NCI-H748 (cell line): ENCODE data around the gene ADORA3.

ENCODE experiments used
- DNase-seq: peaks from one replicate; lab custom pipeline; 2025; ENCODE audit not compliant: unreplicated experiment; lab: John Stamatoyannopoulos, UW

ADORA3 gene

DNA sequence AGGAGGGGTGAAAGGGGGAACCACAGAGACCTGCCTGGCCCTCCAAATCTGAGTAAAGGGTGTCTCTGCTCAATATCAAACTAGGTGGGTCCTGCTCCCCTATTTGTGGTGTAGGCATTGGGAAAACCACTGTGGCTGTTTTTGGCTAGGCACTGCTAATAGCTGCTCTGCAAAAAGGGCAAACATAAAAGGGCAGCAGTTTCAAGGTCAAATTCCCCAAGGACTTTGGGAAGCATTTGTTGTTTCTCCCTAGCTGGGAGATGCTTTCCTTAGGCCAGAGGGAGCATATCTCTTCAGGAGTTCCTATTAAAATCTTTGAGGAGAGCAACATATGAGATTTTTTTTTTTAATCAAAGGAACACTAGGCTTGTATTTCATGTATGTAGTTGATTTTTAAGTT, 27.2 kb downstream of the ADORA3 start:
- DNase-seq: no peak

DNA sequence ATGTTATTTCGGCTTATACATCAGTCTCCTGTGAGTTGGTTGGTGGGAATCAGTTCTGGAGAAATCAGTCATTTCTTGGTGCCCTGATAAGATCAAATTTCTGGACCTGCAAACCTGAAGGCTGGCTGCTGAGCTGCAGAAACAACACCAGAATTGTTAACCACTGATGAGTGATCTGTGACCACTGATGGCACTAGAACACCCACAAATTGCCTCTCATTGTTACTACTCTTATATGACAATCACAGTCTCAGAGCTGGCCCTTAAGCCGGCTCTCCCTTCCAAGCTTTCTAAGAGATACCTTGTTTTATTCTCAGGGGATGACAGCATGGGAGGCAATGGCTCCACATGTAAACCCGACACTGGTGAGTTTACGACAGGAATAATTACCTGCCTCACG, 27.7 kb downstream of the ADORA3 start:
- no peak for DNase-seq

DNA sequence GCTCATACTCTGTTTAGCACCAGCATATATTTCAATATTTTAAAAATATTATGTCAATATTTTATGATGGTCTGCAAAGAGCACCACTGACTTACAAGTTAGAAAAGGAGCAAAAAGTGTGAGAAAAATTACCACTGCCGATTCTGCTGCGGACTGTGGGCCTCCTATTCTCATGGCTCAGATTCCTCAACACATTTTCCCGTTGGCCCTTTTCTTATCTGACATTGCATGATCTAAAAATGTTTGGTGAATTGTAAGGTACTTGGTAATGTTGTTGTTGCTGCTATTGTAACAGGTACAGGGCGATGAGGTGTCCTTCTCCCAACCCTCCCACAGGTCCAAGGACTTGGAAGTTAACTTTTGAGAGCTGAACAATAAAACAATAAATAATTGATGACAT, 28.9 kb downstream of the ADORA3 start:
- no peak for DNase-seq

DNA sequence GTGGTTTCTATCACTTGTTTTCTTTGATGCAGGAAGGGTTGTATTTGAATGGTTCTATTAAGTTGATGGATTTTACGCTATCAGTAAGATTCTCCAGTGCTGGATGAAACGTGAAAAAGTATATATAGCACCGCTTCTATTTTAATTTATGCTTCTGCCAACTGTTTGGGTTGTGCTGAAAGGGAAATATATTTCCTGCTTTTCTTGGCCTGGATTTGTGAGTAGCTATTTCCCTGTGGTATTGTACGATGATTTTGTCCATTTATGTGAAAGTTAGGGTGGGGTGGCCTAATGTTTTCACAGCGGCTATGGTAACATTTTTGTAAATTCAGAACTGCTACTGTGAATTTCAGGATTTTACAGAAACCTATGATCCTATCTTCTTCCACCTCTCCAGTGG, 29.3 kb downstream of the ADORA3 start:
- no peak for DNase-seq

DNA sequence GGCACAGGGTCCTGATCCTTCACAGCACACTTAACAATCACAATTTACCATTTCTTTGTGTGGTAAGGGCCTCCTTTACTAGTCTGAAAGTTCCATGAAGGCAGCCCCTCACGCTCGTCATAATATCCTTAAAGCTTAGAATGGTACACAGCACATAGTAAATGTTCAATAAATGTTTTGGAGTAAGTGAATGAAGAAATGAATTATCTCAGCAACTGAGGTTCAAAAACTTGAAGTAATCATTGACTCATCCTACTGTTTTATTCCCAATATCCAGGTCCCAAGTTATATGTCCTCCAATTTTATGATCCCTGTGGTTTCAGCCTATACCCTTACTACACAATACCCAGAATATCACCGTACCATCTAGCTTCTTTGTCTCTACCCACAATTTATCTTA, 31.9 kb downstream of the ADORA3 start:
- no peak for DNase-seq

DNA sequence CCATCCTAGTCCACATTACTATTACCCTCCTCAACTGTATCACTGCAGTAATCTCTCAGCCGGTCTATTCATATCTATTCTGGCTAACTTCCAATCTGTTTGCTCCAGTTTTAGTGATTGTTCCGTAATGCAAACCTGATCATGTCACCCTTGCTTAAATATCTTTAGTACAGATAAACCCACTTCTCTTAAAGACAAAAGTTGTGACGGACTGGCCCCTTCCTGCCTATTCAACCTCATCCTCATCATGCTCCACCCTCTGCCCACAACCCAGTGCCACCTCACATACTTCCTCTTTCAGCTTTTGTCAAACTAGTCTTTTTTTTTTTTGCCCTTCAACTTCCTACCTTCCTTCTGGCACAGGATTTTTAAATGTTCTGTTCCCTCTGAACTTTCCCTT, 32.4 kb downstream of the ADORA3 start:
- DNase-seq: no peak

DNA sequence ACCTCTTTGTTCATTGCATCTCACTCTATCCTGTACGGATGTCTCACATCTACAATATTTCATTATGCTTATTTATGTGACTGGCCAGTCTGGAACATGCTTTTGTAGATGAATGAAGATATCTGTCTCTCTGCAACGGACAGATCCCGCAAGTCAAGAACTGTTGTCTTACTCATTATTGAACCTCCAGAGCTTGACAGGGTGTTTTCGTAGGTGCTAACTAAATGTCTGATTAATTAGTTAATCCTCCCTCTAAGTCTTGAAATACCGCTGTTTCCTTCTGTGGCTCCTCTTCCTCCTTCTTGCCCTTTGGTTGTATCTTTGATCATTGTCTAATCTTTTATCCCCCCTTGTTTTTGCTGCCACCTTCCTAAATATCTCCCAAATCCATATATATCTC, 32.8 kb downstream of the ADORA3 start:
- DNase-seq: no peak

DNA sequence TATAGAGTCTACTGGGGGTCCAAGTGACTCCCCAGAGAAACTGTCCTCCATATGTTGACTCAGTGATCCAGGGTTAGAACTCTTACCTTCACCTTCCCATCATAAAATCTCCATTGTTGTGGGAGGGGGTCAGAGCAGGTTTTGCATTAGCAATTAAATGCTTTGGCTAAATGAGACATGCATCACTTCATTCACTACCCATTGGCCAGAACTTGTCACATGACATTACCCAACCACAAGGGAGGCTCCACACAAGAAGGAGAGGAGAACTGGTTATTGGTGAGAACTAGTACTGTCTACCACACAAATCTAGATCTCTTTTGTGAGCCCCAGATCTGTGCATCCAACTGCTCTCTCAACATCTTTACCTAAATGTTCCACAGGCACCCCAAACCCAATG, 33.9 kb downstream of the ADORA3 start:
- no peak for DNase-seq

DNA sequence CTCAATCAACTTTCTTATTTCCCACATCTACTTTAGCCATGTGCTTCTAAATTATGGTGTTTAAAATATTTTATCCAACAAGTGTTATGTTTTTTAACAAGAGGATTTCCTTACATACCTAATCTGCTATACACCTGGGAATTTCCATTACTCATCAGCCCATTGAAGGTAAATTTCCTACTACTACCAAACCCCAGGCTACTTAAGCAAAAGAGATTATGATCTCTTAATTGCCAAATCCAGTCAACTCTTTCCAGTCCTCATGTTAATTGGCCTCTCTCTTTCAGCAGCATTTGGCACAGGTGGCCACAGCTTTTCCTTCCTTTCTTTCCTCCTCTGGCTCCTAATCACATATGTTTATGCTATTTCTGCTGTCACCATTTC, 34.7 kb downstream of the ADORA3 start:
- no peak for DNase-seq

DNA sequence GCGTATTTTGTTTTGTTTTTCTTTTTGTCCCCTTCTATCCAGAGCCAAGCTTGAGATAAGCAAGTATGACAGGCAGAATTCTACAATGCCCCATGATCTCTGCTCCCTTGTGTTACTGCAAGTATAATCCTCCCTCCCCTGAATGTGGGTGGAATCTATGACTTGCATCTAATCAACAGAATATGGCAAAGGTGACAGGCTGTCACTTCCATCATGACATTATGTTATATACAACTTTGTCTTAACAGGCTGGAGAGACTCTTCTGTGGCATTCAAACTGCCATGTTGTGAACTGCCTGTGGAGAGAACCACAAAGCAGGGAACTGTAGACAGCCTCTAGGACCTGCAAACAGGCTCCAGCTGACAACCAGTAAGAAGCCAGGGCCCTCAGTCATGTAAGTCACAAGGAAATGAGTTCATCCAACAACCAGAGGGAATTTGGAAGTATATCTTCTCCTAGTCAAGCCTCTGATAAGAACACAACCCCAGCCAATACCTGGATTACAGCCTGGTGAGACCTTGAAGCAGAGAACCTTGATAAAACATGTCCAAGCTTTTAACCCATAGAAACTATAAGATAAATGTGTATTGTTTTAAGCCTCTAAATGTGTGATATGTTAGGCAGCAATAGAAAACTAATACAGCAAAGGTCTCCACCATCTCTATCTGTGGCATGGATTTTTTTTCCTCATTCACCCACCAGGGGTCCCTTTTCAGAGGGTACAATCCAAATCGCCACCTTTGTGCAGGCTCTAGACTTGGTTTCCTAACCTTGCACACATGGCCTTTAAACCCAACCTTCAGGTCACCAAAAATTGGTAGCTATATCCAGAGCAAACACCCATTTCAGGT, 35.3 kb downstream of the ADORA3 start:
- DNase-seq: no peak

DNA sequence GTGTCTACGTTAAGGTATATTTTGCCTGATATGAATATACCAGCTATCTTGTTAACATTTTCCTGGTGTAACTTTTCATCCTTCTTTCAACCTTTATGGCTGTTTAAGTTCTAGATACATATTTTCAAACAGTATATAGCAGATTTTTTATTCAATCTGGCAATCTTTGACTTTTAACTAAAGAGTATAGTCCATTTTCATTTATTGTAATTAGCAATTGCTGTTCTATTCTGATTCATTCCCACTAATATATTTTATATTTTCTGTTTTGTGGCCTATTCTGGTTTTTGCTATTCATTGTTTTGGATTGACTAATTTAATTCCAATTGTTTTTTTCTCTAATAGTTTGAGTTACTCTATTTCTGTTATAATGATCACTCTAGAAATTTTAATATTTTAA, 37.0 kb downstream of the ADORA3 start:
- no peak for DNase-seq

DNA sequence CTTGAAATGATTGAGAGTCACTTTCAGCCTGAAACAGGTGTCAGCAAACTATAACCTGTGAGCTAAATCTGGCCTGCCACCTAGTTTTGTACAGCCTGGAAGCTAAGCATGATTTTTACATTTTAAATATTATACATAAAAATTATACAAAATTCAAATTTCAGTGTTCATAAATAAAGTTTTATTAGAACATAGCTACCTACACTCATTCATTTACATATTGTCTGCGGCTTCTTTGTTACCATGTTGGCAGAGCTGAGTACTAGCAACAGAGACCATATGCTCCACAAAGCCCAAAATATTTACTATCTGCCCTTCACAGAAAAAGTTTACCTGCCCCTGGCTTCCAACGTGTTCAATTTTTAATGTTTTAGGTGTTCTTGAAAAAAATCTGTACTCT, 37.7 kb downstream of the ADORA3 start:
- no peak for DNase-seq

DNA sequence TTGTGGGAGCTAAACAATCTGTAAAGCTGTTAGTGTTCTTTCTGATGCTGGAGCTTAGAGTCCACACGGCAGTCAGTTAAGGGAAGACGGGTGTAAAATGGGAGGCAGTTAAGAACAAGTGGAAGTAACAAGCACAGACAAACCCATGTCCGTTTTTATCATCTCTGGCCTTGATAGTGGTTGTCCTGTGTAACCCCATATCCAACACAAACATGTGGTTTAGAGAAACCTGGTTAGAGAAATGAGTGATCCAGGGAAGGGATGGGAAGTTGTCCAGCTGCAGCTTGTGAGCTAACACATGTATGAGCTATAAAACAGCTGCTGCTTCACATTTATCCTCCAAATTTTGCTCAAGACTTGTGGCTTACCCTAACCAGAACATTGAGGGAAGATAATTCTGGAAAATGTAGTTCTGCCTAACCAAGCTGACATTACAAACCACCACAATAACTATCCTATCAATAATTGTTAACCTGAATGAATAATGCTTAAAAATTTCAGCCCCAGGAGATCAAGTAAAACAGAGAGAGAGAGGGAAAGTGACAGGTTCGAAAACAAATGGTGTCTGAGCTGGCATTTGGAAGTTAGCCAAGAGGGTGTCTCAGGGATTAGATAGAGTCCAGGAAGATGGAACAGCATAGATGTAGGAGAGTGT, 40.3 kb downstream of the ADORA3 start:
- no peak for DNase-seq

DNA sequence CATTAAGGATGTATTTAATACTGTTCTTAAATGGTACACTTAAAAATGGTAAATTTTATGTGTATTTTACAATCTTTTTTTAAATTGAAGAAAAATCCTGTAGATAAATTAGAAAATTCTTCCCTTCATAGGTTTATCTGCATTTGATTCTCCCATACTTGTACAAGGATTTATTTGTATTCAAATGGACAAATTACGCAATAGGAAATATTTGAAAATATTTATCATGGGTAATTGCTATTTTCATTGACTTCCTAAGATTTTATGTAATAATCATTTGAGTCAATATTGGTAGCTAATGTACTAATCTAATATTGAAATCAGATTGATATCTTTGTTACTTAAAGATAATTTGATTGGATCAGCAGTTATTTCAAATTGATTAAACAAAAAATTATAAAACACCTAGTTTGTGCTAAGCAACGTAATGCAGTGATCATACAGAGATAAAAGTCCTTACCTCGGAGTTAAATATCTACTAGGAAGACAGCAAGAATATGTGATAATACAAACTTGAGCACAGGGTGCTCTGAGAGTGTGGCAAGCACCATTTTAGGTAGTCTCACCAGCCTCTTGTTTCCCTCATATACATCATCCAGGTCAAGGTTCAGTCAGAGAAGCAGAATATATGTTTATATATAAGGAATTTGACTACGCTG, 40.9 kb downstream of the ADORA3 start:
- DNase-seq: no peak

DNA sequence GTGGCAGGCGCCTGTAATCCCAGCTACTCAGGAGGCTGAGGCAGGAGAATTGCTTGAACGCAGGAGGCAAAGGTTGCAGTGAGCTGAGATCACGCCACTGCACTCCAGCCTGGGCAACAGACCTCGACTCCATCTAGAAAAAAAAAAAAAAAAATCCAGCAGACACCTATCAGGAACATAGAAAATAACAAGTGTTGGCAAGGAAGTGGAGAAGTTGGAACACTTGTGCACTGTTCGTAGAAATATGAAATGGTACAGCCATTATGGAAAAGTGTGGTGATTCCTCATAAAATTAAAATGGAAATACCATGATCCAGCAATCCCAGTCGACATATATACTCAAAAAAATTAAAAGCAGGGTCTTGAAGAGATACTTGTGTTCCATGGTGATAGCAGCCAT, 41.7 kb downstream of the ADORA3 start:
- DNase-seq: no peak

DNA sequence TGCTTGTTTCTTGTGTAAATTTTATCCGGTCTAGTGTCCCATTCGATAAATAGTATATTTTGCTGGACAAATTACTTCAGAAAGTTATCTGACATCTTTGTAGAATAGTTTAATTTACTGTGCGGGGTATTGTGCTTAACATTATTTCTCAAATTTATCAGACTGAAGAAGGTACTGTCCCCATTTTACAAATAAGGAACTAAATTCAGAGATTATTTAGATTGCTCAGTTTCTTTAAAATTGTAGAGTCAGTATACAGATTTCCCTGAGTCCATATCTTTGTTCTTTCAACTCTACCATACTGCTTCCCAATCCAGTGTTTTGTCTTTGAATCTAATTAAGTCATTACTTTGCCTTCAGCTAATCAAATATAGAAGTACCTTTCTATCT, 47.8 kb downstream of the ADORA3 start:
- DNase-seq: no peak

DNA sequence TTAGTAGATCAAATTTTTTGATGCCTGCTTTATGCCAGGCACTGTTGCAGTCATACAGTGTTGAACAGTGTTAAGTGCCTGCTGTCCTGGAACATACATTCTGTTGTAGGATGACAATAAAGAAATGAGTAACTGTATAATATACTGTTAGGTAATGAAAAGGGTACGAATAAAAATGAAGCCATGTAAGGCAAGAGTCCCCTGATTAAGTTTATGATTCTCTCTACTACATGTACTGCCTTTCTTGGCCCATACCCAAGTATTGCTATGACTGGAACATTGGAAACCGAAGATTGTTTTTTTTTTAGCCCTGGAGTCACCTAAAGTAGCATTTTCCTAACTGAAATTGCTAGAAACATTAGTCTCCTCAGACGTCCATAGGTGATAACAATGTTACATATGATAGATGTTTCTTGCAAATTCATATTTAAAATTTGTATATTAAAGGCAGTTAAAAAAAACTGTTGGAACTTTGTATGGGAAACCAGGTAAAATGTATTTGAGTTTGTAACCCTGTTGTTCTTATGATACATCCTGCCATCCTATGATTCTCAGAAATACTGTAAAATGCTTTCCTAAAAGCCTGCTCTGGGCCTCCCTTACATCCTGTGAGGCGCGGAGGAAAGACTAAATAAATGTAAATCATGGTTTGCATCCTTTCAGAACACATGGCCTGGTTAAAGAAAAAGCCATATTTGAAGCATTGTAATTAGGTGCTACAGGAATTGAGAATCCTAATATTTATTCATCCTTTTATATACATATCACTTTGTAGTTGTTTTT, 48.4 kb downstream of the ADORA3 start:
- DNase-seq: no peak

DNA sequence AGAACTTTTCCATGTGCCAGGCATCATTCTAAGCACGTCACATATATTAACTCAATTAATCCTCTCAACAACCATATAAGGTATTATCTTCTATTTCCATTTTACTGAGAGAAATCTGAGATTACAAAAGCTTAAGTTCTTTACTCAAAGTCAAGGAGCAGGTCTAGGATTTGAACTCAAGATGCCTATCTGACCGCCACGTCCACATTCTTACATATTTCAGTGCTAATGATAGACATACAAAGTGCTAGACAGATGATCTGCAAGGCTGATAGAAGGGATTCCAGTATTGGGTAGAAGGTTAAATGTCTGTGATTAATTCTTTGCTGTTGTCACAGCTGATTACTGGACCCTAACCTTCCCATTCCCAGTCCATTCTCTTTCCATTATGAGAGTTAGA, 49.7 kb downstream of the ADORA3 start:
- no peak for DNase-seq

DNA sequence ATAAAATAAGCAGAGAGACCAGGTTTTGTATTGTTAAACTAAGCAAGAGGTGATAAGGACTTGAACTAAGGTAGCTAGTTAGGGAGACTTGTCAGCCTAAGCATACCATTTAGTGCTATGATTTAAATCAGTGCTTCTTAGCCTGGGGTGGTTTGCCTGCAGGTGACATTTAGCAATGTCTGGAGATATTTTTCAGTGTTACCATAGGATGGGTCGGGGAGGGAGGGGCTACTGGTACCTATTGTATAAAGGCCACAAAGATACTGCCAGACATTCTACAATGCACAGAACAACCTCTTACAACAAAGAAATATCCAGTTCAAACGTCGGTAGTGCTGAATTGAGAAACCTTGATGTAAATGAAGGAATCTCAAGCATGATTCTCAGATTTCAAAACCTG, 50.9 kb downstream of the ADORA3 start:
- no peak for DNase-seq

DNA sequence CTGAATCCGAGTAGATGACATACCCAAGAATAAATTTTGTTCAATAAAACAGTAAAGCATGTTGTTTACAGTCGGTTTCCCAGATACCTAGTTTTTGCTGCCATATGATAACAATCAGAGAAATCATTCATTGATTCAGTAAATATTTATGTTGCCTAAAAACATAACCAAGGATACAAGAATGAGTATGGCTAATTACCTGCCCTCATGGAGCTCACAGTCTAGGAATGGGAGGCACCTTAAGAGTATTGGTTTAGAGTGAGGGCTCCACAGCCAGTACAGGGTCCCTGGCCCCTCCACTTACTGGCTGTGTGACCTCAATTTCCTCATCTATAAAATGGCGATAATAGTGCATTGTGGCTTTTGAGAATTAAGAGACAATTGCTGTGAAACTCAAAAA, 53.2 kb downstream of the ADORA3 start:
- DNase-seq: no peak

DNA sequence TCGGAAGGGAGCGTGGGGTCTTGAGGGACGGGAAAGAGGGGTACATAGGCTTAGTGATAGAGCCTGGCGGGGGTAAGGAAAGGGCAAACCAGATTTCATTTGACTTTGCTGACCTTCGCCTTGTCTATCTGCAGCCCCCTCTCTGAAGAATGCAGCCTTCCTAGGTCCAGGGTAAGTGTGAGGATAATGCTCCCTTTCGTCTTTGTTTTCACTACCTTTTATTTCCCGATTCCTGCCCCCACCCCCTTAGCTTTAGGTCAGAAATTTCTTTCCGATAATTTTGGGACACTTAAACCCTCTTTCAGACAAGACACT, 53.8 kb downstream of the ADORA3 start:
- no peak for DNase-seq
